Epithelial cell of proximal tubule (primary cell): ENCODE results near the gene KRTAP10-3. TPM values are rescaled to one million over a fixed set of nuclear protein-coding genes. Genes with fewer than 3 reads are reported as not detected.

Experiments
- DNase-seq: peaks from one replicate; pipeline ENCODE4 v3.0.0-alpha.2; 2011; ENCODE audit warnings: low read depth
- H3K4me3 ChIP-seq: 2 replicates; pipeline ENCODE4 v1.5.1; 2011; ENCODE audit warnings: low read depth, mild to moderate bottlenecking, low read length
- total RNA-seq: library from RNA; depleted of rRNA; stranded (reverse); fragments of >200 nt; gene quantifications from 2 replicates; pipeline ENCODE4 v1.2.3, GENCODE V29; 2015
- TF ChIP-seq, protein P1 (sequence below): conservative IDR thresholded peaks from 2 replicates; pipeline ENCODE4 v1.5.1; 2012; ENCODE audit warnings: low read depth, mild to moderate bottlenecking, low read length

The KRTAP10-3 gene
- total RNA-seq, 1 donor from 2014 or later, result not detected

DNA sequence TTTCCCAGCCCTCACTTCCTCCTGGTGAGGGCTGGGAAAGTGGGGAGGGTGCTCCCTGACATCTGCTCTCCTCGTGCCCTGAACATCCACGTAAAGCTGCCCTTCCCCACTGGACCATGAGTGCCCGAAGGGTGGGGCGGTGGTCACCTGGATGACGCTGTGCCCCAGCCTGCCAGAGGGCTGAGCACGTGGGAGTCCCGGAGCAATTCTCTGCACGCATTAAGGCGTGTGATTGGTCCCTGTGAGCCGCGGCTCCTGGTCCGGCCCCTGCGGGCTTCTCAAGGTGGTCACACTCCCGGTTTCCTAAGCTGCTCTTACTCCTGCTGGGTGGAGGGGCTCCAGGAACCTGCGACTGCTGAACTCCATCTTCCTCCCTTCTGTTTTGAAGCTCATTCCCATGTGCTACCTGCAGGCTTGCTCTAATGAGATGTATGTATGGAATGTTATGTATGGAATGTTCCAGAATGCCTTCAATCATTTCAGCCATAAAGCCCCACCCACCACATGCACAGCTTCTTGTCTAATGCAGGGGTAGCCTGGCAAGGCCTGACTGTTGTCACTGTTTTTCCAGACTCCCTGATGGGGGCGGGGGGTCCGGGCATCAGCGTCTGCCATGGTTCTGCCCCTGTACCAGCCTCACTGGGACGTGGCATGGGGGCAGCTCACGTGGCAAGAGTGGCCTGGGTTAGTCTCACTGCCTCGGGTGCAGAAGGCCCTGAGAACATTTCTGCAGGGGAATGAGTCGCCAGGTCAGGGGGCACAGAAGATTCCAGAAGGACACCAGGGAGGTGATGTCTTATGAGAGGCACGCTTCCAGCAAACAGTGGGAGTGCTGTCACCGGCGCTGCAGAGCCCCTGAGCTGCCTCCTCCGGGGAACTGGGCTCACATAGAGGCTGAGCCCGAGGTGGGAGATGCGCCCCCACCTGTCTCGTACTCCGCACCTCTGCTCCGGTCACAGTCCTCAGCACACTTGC lies 38.0 kb downstream of the KRTAP10-3 start:
- H3K4me3 ChIP-seq, result no peak overlapping the region
- TF ChIP-seq, protein P1, sequence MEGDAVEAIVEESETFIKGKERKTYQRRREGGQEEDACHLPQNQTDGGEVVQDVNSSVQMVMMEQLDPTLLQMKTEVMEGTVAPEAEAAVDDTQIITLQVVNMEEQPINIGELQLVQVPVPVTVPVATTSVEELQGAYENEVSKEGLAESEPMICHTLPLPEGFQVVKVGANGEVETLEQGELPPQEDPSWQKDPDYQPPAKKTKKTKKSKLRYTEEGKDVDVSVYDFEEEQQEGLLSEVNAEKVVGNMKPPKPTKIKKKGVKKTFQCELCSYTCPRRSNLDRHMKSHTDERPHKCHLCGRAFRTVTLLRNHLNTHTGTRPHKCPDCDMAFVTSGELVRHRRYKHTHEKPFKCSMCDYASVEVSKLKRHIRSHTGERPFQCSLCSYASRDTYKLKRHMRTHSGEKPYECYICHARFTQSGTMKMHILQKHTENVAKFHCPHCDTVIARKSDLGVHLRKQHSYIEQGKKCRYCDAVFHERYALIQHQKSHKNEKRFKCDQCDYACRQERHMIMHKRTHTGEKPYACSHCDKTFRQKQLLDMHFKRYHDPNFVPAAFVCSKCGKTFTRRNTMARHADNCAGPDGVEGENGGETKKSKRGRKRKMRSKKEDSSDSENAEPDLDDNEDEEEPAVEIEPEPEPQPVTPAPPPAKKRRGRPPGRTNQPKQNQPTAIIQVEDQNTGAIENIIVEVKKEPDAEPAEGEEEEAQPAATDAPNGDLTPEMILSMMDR, result no peak
- no peak for DNase-seq

DNA sequence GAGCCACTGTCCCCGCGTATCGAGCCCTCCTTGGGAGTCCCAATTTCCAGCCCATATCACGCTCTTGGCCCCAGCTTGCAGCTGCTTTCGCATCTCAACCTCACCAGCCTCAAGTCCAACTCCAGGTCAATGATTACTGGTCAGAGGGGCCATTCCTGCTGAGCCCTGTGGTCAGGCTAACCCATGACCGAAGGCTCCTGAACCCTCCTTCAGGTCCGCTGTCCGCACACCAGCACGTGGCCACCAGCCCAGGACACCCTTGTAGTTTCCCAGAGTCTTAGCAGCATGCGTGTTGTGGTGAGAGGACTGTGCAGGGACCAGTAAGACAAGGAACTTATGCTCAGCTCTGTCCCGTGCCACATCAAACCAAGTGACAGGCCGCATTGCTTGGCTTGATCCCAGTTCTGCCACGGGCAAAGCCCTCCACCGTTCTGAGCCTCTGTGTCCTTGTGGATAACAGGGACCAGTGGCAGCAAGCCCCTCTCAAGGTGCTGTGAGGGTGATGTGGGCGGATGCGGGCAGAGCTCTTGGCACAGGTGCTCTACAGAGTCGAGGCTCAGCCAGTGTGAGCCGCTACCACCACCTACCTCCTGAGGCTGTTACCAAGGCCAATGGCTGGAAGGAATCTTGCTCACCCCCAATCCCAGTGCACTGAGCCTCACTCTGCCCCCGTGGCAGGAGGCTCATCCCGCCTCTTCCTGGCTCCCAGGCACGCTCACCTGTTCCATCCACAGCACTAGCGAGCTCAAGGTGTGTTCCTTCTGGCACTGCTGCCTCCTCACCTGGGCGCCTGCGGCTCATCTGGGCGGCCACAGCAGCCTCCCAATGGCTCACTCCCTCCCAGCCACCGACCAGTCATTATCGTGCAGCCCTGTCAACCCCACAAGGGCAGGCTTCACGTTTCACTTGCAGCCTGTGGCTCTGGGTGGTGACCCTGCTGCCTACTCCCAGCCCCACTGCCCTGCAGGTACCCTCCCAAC lies 39.0 kb downstream of the KRTAP10-3 start:
- no peak overlapping the region for H3K4me3 ChIP-seq
- DNase-seq, result no peak
- TF ChIP-seq, protein P1, result no peak

DNA sequence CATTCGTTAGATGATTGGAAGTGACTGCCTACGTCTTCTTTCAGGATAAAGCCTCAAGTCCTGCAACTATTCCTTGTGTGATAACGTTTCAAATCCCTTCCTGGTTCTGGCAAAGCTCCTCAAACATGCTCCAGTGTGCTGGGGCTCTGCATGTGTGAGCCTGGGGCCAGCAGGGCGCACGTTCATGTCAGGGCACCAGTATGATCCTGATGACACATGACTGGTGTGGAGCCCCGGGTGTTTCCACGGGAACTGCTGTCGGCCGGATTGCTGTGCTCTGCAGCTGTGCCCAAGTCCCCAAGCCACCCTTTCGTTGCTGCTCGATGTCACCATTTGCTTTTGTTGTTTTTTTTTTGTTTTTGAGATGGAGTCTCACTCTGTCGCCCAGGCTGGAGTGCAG lies 39.9 kb downstream of the KRTAP10-3 start:
- TF ChIP-seq, protein P1, result no peak
- no peak for DNase-seq

DNA sequence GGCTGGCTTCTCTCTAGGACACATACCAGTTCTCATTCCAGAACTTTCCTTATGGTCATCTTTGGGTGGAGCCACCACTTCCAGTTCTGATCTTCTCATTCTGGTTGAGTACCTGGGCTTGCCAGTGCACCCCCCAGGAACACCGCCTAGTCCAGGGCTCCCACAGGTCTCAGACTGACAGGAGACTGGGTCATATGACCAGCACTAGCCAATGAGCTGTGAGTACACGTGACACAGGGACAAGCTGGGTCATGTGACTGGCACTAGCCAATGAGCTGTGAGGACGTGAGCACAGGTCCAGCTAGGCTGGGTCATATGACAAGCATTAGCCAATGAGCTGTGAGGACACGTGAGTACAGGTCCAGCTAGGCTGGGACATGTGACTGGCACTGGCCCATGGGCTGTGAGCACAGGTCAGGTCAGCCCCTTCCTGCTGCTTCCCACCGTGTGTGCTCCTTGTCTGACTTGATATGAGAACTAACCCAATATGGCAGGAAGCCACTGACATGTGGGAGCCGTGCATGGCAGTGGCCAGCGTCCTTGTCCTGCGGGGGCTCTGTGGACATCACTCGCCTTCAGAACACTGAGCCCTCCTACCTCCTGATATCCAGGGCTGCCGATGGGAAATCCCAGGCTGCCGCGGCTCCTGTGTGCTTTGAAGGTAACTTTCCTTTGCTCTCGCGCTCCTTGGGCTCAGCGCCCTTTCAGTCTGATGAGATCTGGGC lies 41.3 kb downstream of the KRTAP10-3 start:
- no peak overlapping the region for H3K4me3 ChIP-seq
- DNase-seq, result no peak
- TF ChIP-seq, protein P1, result no peak

More for the DNA sequence above, 39.9 kb downstream of the KRTAP10-3 start:
- H3K4me3 ChIP-seq, result no peak overlapping the region

DNA sequence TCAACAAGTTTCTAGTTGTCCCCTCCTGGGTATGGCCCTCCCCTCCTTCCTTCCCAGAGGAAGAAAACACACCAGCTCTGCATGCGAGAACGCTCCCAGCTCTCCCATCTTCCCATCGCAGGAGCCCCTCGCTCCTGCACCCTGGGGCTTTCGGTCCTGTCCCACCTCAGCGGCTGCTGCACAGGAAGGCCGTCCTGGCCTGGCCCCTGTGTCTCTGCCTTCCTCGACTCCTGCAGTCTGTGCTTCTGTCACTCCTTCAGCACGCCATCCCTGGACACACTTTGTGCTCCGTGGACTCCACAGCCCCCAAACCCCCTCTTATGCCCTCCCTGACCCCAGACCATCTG lies 41.8 kb downstream of the KRTAP10-3 start:
- TF ChIP-seq, protein P1, result no peak
- DNase-seq, result no peak
- H3K4me3 ChIP-seq, result no peak overlapping the region

DNA sequence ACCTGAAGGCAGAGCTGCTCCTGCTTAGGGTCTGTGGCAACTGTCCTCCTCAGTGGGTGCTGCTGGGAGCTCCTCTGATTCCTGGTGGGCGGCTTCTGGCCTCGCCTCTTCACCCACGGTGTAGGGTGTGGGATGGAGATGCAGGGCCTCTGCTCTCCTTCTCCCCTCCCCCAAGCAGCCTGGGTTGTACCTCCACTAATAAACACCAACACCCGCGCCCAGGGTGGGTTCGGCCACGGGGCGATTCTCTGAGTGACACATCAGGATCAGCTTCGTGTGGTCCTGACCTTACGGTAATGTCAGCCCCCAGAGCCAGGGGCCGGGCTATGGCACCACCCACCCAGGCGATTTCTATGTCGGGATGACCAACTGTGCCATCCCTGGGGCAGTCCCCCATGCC lies 42.3 kb downstream of the KRTAP10-3 start:
- H3K4me3 ChIP-seq, result no peak overlapping the region
- TF ChIP-seq, protein P1, result no peak
- no peak for DNase-seq
